NT2/D1 (cell line): ENCODE results near the gene SFSWAP.

Experiments
- SUZ12 ChIP-seq: IDR thresholded peaks from 2 replicates; pipeline ENCODE4 v1.6.1; 2011; ENCODE audit not compliant: insufficient read length, insufficient read depth; ENCODE audit errors: extremely low read depth
- YY1 ChIP-seq: IDR thresholded peaks from 2 replicates; pipeline ENCODE4 v1.6.1; 2011; ENCODE audit not compliant: insufficient read length, insufficient read depth
- ZNF274 ChIP-seq: IDR thresholded peaks from 2 replicates; pipeline ENCODE4 v1.6.1; 2011; ENCODE audit warnings: mild to moderate bottlenecking, low read depth, low read length

DNA sequence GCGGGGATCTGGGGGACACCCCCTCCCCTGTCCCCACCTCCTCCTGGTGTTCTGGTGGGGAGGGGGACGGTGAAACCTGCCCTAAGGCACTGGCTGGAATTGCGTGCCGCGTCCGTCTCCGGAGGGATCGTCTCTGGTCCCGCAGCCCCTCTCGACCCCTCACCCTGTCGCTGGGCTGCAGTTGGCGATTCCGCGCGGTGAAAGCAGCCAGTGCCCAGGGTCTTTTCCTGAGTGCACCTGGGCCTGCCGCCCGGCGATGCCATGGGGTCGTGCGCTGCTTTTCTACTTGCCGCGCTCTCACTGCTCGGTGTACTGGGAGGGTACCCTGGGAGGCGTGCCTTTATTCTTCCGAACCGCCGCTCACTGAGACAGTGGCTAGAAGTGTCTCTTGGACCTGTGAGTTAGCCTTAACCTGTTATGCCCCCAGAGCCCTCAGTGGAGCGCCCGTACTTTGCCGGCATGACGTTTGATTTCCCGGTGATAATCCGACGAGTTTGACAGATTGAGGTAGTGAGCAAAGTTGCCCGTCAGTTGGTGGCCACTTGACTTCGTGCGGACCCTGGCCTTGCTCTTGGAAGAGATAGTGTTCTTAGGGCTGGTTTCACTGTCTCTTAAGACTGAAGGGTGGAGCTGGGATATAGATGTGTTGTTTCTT, 788 bp downstream of the SFSWAP start:
- TF ChIP-seq SUZ12, result no peak
- no peak for TF ChIP-seq ZNF274
- no peak for TF ChIP-seq YY1
